Urinary bladder (tissue), 4 donors: ENCODE data around the gene TPM3. TPM values are rescaled to one million over a fixed set of nuclear protein-coding genes. Genes with fewer than 3 reads are reported as not detected.
"Not testable (repeated sequence)": the region's sequence is repeated elsewhere in the genome, so short reads cannot be mapped to it uniquely, and the experiment has no call there.

ENCODE experiments used
- DNase-seq: peaks from one replicate; pipeline ENCODE4 v3.0.0-alpha.2; 2015; ENCODE audit errors: extremely low spot score
- H3K27ac ChIP-seq: one replicate; pipeline ENCODE4 v1.5.1; 2013; ENCODE audit warnings: low read depth, mild to moderate bottlenecking, moderate library complexity
- H3K36me3 ChIP-seq: one replicate; pipeline ENCODE4 v1.6.1; 2013; ENCODE audit warnings: mild to moderate bottlenecking, moderate library complexity; ENCODE audit not compliant: insufficient read depth
- H3K4me1 ChIP-seq: one replicate; pipeline ENCODE4 v1.6.1; 2013; ENCODE audit warnings: mild to moderate bottlenecking, moderate library complexity; ENCODE audit not compliant: insufficient read depth
- H3K4me3 ChIP-seq: one replicate; pipeline ENCODE4 v1.5.1; 2013; ENCODE audit warnings: low read depth, low read length
- WGBS: extraction: QIAGEN DNeasy Blood & Tissue Kit; methylation state at CpG from one replicate; pipeline ENCODE4 v1.1.7; 2013; 5-methylcytosine and 5-hydroxymethylcytosine counted together
- polyA plus RNA-seq: library from polyadenylated mRNA; stranded (reverse); fragments of 200-250 nt; gene quantifications from one replicate; pipeline ENCODE4 v1.2.3, GENCODE V29; 2013
- total RNA-seq: library from RNA; depleted of rRNA; stranded (reverse); fragments of >200 nt; gene quantifications from one replicate; pipeline ENCODE4 v1.2.3, GENCODE V29; 2014
- donor health status: healthy with polysubstance abuse.
- donor health status: healthy.

Gene TPM3
- total and polyA plus RNA-seq, 2 donors, result 145 to 180 TPM

GRCh38 chr1:154171223-154171583 is 20.7 kb downstream of the TPM3 start:
- DNase-seq, result no peak
- H3K36me3 ChIP-seq, result peaks cover 2% of the 10 kb centered on the region
- no peak overlapping the region for H3K27ac ChIP-seq
- H3K4me3 ChIP-seq, result no peak overlapping the region
- no peaks in the 10 kb centered on the region for H3K4me1 ChIP-seq
- WGBS, result 88% methylated on average over 4 of the region's 4 CpGs

GRCh38 chr1:154170547-154171222 is 21.2 kb downstream of the TPM3 start:
- Histone ChIP-seq H3K36me3 (peaks cover 2% of the 10 kb centered on the region), H3K27ac (no peak overlapping the region)

GRCh38 chr1:154167461-154167860 is 24.4 kb downstream of the TPM3 start:
- H3K36me3 ChIP-seq, result peaks cover 2% of the 10 kb centered on the region
- no peak overlapping the region for H3K27ac ChIP-seq
- H3K4me1 ChIP-seq, result no peaks in the 10 kb centered on the region
- no peak overlapping the region for H3K4me3 ChIP-seq
- DNase-seq, result no peak

More at GRCh38 chr1:154170547-154171222, 21.2 kb downstream of the TPM3 start:
- DNase-seq, result no peak
- Histone ChIP-seq H3K4me3 (no peak overlapping the region), H3K4me1 (no peaks in the 10 kb centered on the region)

GRCh38 chr1:154166207-154166606 is 25.7 kb downstream of the TPM3 start:
- DNase-seq, result no peak
- no peaks in the 10 kb centered on the region for H3K4me1 ChIP-seq
- no peak overlapping the region for H3K27ac ChIP-seq
- no peak overlapping the region for H3K4me3 ChIP-seq
- H3K36me3 ChIP-seq, result peaks cover 2% of the 10 kb centered on the region
- 91% methylated on average over 1 of the region's 1 CpG for WGBS

- no peak overlapping the region for H3K27ac ChIP-seq
- no peak for DNase-seq
- no peaks in the 10 kb centered on the region for H3K4me1 ChIP-seq
- no peaks in the 10 kb centered on the region for H3K36me3 ChIP-seq
- H3K4me3 ChIP-seq, result no peak overlapping the region
Measured at GRCh38 chr1:154159554-154159953, 32.3 kb downstream of the TPM3 start.

- DNase-seq, result no peak
- Histone ChIP-seq H3K27ac (peak overlapping the region; percentile 4), H3K4me3 (no peak overlapping the region), H3K36me3 (no peaks in the 10 kb centered on the region), H3K4me1 (no peaks in the 10 kb centered on the region)
- WGBS, result 78% methylated on average over 8 of the region's 8 CpGs
Measured at GRCh38 chr1:154158307-154159125, 33.4 kb downstream of the TPM3 start.

- Histone ChIP-seq H3K4me1 (no peaks in the 10 kb centered on the region), H3K36me3 (no peaks in the 10 kb centered on the region), H3K27ac (peak overlapping the region; percentile 4), H3K4me3 (no peak overlapping the region)
- WGBS, result 57% methylated on average over 7 of the region's 7 CpGs
- no peak for DNase-seq
Measured at GRCh38 chr1:154157520-154158306, 34.2 kb downstream of the TPM3 start.

- DNase-seq, result peak; percentile 51
- Histone ChIP-seq H3K27ac (peak overlapping the region; percentile 43), H3K4me1 (no peaks in the 10 kb centered on the region), H3K36me3 (no peaks in the 10 kb centered on the region), H3K4me3 (no peak overlapping the region)
- WGBS, result 8% methylated on average over 9 of the region's 9 CpGs
Measured at GRCh38 chr1:154155251-154155650, 36.6 kb downstream of the TPM3 start.

- peak; percentile 21 for DNase-seq
- H3K4me1 ChIP-seq, result no peaks in the 10 kb centered on the region
- 50% methylated on average over 29 of the region's 29 CpGs for WGBS
- peak within 1 kb of the TSS; percentile 43 for H3K27ac ChIP-seq
- no peak within 1 kb of the TSS for H3K4me3 ChIP-seq
- H3K36me3 ChIP-seq, result no peaks in the 10 kb centered on the region
Measured at GRCh38 chr1:154154534-154155191, 37.2 kb downstream of the TPM3 start, which contains the start of gene NUP210L. Gene NUP210L, minus strand, starts transcription at chr1:154155073.

GRCh38 chr1:154154053-154154452 is 37.8 kb downstream of the TPM3 start:
- WGBS, result 97% methylated on average over 6 of the region's 6 CpGs
- no peak overlapping the region for H3K27ac ChIP-seq
- no peak overlapping the region for H3K4me3 ChIP-seq
- DNase-seq, result no peak
- H3K4me1 ChIP-seq, result no peaks in the 10 kb centered on the region
- H3K36me3 ChIP-seq, result no peaks in the 10 kb centered on the region

GRCh38 chr1:154151311-154151710 is 40.6 kb downstream of the TPM3 start:
- no peaks in the 10 kb centered on the region for H3K4me1 ChIP-seq
- H3K4me3 ChIP-seq, result no peak overlapping the region
- no peaks in the 10 kb centered on the region for H3K36me3 ChIP-seq
- no peak for DNase-seq
- H3K27ac ChIP-seq, result no peak overlapping the region

- H3K27ac ChIP-seq, result no peak overlapping the region
- DNase-seq, result no peak
- WGBS, result 63% methylated on average over 3 of the region's 3 CpGs
- H3K4me3 ChIP-seq, result no peak overlapping the region
- no peaks in the 10 kb centered on the region for H3K36me3 ChIP-seq
- H3K4me1 ChIP-seq, result no peaks in the 10 kb centered on the region
Measured at GRCh38 chr1:154148807-154149206, 43.1 kb downstream of the TPM3 start.

GRCh38 chr1:154147505-154147904 is 44.4 kb downstream of the TPM3 start:
- not testable (repeated sequence) for H3K4me3 ChIP-seq, H3K4me1 ChIP-seq, H3K27ac ChIP-seq, DNase-seq, H3K36me3 ChIP-seq
- 85% methylated on average over 5 of the region's 5 CpGs for WGBS
